SW 1271 (cell line): ENCODE results near the gene BPTF.
A peak's percentile ranks its signal among the peaks of the same experiment; 100 is the strongest.
"Not testable (repeated sequence)": the region's sequence is repeated elsewhere in the genome, so short reads cannot be mapped to it uniquely, and the experiment has no call there.

Experiments used
- DNase-seq, 2 experiments: peaks; one replicate each; lab custom pipeline; 2025; lab: John Stamatoyannopoulos, UW

Gene BPTF

GRCh38 chr17:67824735-67825626, at the start of gene BPTF:
Gene BPTF, plus strand, starts transcription at chr17:67825503. Its CDS starts 222 bp downstream, at chr17:67825725.
- DNase-seq: peak; percentile 67 to 82

GRCh38 chr17:67779098-67779672, 46.1 kb upstream of the BPTF start:
- DNase-seq: peak in 1 of 2 experiments; percentile 22

GRCh38 chr17:67784364-67785121, 40.8 kb upstream of the BPTF start:
- no peak for DNase-seq

GRCh38 chr17:67785122-67785477, 40.2 kb upstream of the BPTF start:
- no peak for DNase-seq

GRCh38 chr17:67785504-67785903, 39.8 kb upstream of the BPTF start:
- DNase-seq: no peak

- peak in 1 of 2 experiments; percentile 75 for DNase-seq
Observed at GRCh38 chr17:67800495-67800928, 24.8 kb upstream of the BPTF start.

GRCh38 chr17:67801626-67802175, 23.6 kb upstream of the BPTF start:
- no peak for DNase-seq

- no peak for DNase-seq
Observed at GRCh38 chr17:67810464-67810863, 14.8 kb upstream of the BPTF start.

- DNase-seq: not testable (repeated sequence)
Observed at GRCh38 chr17:67812380-67812779, 12.9 kb upstream of the BPTF start.

- DNase-seq: no peak
Observed at GRCh38 chr17:67813803-67814180, 11.5 kb upstream of the BPTF start.

- DNase-seq: no peak
Observed at GRCh38 chr17:67818110-67819002, 6.9 kb upstream of the BPTF start.

GRCh38 chr17:67819722-67820121, 5.6 kb upstream of the BPTF start:
- no peak for DNase-seq

GRCh38 chr17:67821871-67822367, 3.4 kb upstream of the BPTF start:
- no peak for DNase-seq

GRCh38 chr17:67825627-67826601, 611 bp downstream of the BPTF start:
- peak in 1 of 2 experiments; percentile 23 for DNase-seq

- no peak for DNase-seq
Observed at GRCh38 chr17:67829331-67829730, 4.0 kb downstream of the BPTF start.

- DNase-seq: no peak
Observed at GRCh38 chr17:67830440-67830839, 5.1 kb downstream of the BPTF start.

GRCh38 chr17:67831268-67831667, 6.0 kb downstream of the BPTF start:
- DNase-seq: no peak

- no peak for DNase-seq
Observed at GRCh38 chr17:67833134-67833533, 7.8 kb downstream of the BPTF start.

- DNase-seq: no peak
Observed at GRCh38 chr17:67833946-67834631, 8.8 kb downstream of the BPTF start.
